ENCODE data around the gene ACSM5. TPM values are rescaled to one million over a fixed set of nuclear protein-coding genes. Genes with fewer than 3 reads are reported as not detected.

Gene ACSM5
- total and polyA plus RNA-seq, 2 of the 8 experiments (the other 6 are each of a cell fraction or from before 2014, with no cell fraction given): not detected

GRCh38 chr16:20363191-20363590 lies 46.1 kb upstream of the ACSM5 start:
- H3K23ac ChIP-seq (ENCODE audit: insufficient read length): no peak overlapping the region
- no peak overlapping the region for H2BK20ac ChIP-seq (ENCODE audit: low read length)
- H3K23me2 ChIP-seq (ENCODE audit: low read depth, low read length): no peaks in the 10 kb centered on the region
- no peak overlapping the region for H4K8ac ChIP-seq (ENCODE audit: extremely low read depth, insufficient read depth, low read length)
- CTCF ChIA-PET (ENCODE audit: partially characterized antibody): interaction anchor here (0.6 to 10.6 kb wide), 5 partner anchors 20 to 463 kb away, joined by 3 to 114 read pairs (median 3); partner anchors contain the start of gene GP2
- H3K14ac ChIP-seq (ENCODE audit: insufficient read length): no peak overlapping the region
- H3K4me1 ChIP-seq (replicated peaks in 1 of 4; ENCODE audit: control insufficient read depth in 3 of 4, insufficient read depth in 4 of 4, low read length in 3 of 4): no peaks in the 10 kb centered on the region
- H3K4me2 ChIP-seq (ENCODE audit: insufficient read depth in 1 of 2, low read depth in 2 of 2, low read length in 2 of 2): no peak overlapping the region
- H3K36me3 ChIP-seq (ENCODE audit: control insufficient read depth in 2 of 4, insufficient read depth in 4 of 4, low read length in 3 of 4): no peaks in the 10 kb centered on the region
- TF ChIP-seq, protein P1, sequence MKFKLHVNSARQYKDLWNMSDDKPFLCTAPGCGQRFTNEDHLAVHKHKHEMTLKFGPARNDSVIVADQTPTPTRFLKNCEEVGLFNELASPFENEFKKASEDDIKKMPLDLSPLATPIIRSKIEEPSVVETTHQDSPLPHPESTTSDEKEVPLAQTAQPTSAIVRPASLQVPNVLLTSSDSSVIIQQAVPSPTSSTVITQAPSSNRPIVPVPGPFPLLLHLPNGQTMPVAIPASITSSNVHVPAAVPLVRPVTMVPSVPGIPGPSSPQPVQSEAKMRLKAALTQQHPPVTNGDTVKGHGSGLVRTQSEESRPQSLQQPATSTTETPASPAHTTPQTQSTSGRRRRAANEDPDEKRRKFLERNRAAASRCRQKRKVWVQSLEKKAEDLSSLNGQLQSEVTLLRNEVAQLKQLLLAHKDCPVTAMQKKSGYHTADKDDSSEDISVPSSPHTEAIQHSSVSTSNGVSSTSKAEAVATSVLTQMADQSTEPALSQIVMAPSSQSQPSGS (IDR thresholded peaks at IDR 0.05; ENCODE audit: low read length): no peak
- TF ChIP-seq SIN3A (conservative IDR thresholded peaks at IDR 0.05 in 1 of 2, IDR thresholded peaks at IDR 0.05 in 1 of 2; ENCODE audit: low read depth in 1 of 2, low read length in 2 of 2) (no peak), JUN (IDR thresholded peaks at IDR 0.05; ENCODE audit: low read depth, low read length) (no peak), RFX5 (IDR thresholded peaks at IDR 0.05; ENCODE audit: borderline replicate concordance, low read depth, low read length) (no peak), MAFK (IDR thresholded peaks at IDR 0.05; ENCODE audit: low read depth, low read length) (no peak)
- H2BK5ac ChIP-seq (ENCODE audit: low read depth, low read length): no peak overlapping the region
- no peaks in the 10 kb centered on the region for H3K79me1 ChIP-seq (ENCODE audit: low read depth, low read length)
- no peak overlapping the region for H3K27ac ChIP-seq (ENCODE audit: low read depth, low read length)
- 94% methylated on average over 2 of the region's 2 CpGs; no CpG with 5 or more reads in 1 of the 2 experiments for WGBS, 2 experiments (ENCODE audit: extremely low coverage in 1 of 2, insufficient coverage in 1 of 2, insufficient read length in 1 of 2, insufficient replicate concordance in 2 of 2, low coverage in 1 of 2, low lambda C conversion rate in 2 of 2, missing lambda C conversion rate in 1 of 2)
- POLR2A ChIA-PET (ENCODE audit: partially characterized antibody): no interaction called here
- H4K5ac ChIP-seq (ENCODE audit: insufficient read length, low read depth, low read length): no peak overlapping the region
- H3K56ac ChIP-seq (replicated peaks; ENCODE audit: insufficient read length, low read depth, low read length): no peak overlapping the region
- no peak overlapping the region for H3K18ac ChIP-seq (ENCODE audit: extremely low read depth, low read length)
- no peak overlapping the region for H2BK120ac ChIP-seq (replicated peaks; ENCODE audit: low read depth, low read length)
- no peak overlapping the region for H2BK15ac ChIP-seq (ENCODE audit: low read length)
- FAIRE-seq (no peak), DNase-seq (ENCODE audit: low read depth in 1 of 2, low spot score in 2 of 2) (no peak)
- no peaks in the 10 kb centered on the region for H4K20me1 ChIP-seq (replicated peaks in 1 of 2; ENCODE audit: control insufficient read depth in 1 of 2, insufficient read depth in 2 of 2, low read length in 2 of 2)
- H3K9ac ChIP-seq (replicated peaks in 1 of 4; ENCODE audit: extremely low read depth in 1 of 4, low read depth in 3 of 4, low read length in 3 of 4): no peak overlapping the region
- H3K9me3 ChIP-seq (ENCODE audit: insufficient read depth in 2 of 2, low read depth in 1 of 2, low read length in 1 of 2): no peaks in the 10 kb centered on the region
- no peak overlapping the region for H2AFZ ChIP-seq (ENCODE audit: low read length)
- no peak overlapping the region for H2BK12ac ChIP-seq (ENCODE audit: low read depth, low read length)
- no peak overlapping the region for H3K4me3 ChIP-seq (ENCODE audit: extremely low read depth in 1 of 4, insufficient read depth in 2 of 4, low read depth in 3 of 4, low read length in 4 of 4)
- H2AK5ac ChIP-seq (ENCODE audit: low read depth, low read length): no peak overlapping the region
- no peak overlapping the region for H4K91ac ChIP-seq (replicated peaks; ENCODE audit: insufficient read length, low read length)
- no peaks in the 10 kb centered on the region for H3K27me3 ChIP-seq (replicated peaks in 1 of 4; ENCODE audit: control insufficient read depth in 3 of 4, extremely low read depth in 1 of 4, insufficient read depth in 3 of 4, low read length in 3 of 4)
- H3K79me2 ChIP-seq (ENCODE audit: control insufficient read depth in 1 of 2, insufficient read depth in 2 of 2, low read length in 2 of 2): no peaks in the 10 kb centered on the region
- no peak overlapping the region for H3K4ac ChIP-seq (replicated peaks; ENCODE audit: insufficient read length, low read depth, low read length)
